Parathyroid adenoma (tissue), 2 donors: ENCODE results near the gene TENM3.

Source experiments
- H2AFZ ChIP-seq: fragments of 300-600 bp; sonication (generic); one replicate; pipeline ENCODE4 v1.7.0; 2017; ENCODE audit warnings: antibody characterized with exemption, mild to moderate bottlenecking
- H3K27ac ChIP-seq: fragments of 300-600 bp; sonication (generic); one replicate; pipeline ENCODE4 v1.7.0; 2017
- H3K27me3 ChIP-seq: fragments of 300-600 bp; sonication (generic); one replicate; pipeline ENCODE4 v1.7.0; 2017; ENCODE audit warnings: low read length; ENCODE audit not compliant: control insufficient read depth, insufficient read depth
- H3K36me3 ChIP-seq: fragments of 300-600 bp; sonication (generic); one replicate; pipeline ENCODE4 v1.7.0; 2017; ENCODE audit warnings: low read length; ENCODE audit not compliant: control insufficient read depth, insufficient read depth
- H3K4me1 ChIP-seq: fragments of 300-600 bp; sonication (generic); one replicate; pipeline ENCODE4 v1.7.0; 2017; ENCODE audit warnings: control low read depth
- H3K4me2 ChIP-seq: fragments of 300-600 bp; sonication (generic); one replicate; pipeline ENCODE4 v1.7.0; 2017; ENCODE audit warnings: low read length
- H3K4me3 ChIP-seq: fragments of 300-600 bp; sonication (generic); one replicate; pipeline ENCODE4 v1.7.0; 2017; ENCODE audit warnings: low read depth, low read length
- H3K79me2 ChIP-seq: fragments of 300-600 bp; sonication (generic); one replicate; pipeline ENCODE4 v1.7.0; 2017; ENCODE audit warnings: control low read depth
- H3K9ac ChIP-seq: fragments of 300-600 bp; sonication (generic); one replicate; pipeline ENCODE4 v1.7.0; 2017; ENCODE audit warnings: mild to moderate bottlenecking
- H3K9me3 ChIP-seq: fragments of 300-600 bp; sonication (generic); one replicate; pipeline ENCODE4 v1.7.0; 2017; ENCODE audit warnings: low read length; ENCODE audit not compliant: control insufficient read depth
- TF ChIP-seq, protein P1 (sequence below): fragments of 300-600 bp; sonication (generic); IDR thresholded peaks from one replicate; pipeline ENCODE4 v1.7.0; 2017; ENCODE audit warnings: antibody characterized with exemption, mild to moderate bottlenecking
- donor health status: primary hyperparathyroidism.

The TENM3 gene

DNA sequence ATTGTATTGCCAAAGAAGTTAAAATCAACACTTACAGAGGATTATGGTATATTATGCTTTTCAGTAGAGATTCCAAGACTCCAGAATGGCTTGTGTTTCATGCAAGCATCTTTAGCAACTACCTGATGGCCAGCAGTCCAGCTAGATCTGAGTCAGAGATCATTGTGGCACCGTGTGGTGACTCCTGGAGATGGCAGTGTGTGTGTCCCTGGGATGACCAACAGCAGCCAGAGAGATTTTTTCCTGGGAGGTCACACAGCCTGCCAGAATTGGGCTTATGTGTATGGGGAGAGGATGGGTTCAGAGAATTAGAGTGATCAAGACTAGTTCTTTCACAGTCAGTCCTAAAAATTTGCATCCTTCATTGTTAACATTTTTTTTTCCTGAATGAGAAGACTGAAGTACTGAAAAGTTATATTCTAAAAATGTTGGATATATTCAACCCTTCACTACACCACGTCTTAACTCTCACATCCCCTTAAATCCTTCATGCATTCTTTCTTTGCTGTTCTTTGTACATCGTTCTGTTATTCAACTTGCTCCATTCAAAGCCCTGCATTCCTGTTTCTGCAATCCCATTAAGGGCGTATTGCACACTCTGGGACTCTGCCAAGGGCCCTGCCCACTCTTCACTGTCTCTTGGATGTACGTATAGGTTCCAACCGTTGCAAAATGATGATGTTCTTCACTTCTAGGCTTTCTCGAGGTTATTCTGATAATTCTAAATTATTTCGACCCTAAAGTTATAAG is 12.4 kb downstream of the TENM3 start:
- H3K4me1 ChIP-seq, result no peaks in the 10 kb centered on the region
- no peaks in the 10 kb centered on the region for H3K36me3 ChIP-seq
- no peak overlapping the region for H3K4me2 ChIP-seq
- H3K9ac ChIP-seq, result no peak overlapping the region
- H3K79me2 ChIP-seq, result no peaks in the 10 kb centered on the region
- H3K27ac ChIP-seq, result no peak overlapping the region
- no peak overlapping the region for H2AFZ ChIP-seq
- H3K4me3 ChIP-seq, result no peak overlapping the region
- H3K9me3 ChIP-seq, result no peaks in the 10 kb centered on the region
- no peaks in the 10 kb centered on the region for H3K27me3 ChIP-seq
- TF ChIP-seq, protein P1, sequence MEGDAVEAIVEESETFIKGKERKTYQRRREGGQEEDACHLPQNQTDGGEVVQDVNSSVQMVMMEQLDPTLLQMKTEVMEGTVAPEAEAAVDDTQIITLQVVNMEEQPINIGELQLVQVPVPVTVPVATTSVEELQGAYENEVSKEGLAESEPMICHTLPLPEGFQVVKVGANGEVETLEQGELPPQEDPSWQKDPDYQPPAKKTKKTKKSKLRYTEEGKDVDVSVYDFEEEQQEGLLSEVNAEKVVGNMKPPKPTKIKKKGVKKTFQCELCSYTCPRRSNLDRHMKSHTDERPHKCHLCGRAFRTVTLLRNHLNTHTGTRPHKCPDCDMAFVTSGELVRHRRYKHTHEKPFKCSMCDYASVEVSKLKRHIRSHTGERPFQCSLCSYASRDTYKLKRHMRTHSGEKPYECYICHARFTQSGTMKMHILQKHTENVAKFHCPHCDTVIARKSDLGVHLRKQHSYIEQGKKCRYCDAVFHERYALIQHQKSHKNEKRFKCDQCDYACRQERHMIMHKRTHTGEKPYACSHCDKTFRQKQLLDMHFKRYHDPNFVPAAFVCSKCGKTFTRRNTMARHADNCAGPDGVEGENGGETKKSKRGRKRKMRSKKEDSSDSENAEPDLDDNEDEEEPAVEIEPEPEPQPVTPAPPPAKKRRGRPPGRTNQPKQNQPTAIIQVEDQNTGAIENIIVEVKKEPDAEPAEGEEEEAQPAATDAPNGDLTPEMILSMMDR, result no peak

DNA sequence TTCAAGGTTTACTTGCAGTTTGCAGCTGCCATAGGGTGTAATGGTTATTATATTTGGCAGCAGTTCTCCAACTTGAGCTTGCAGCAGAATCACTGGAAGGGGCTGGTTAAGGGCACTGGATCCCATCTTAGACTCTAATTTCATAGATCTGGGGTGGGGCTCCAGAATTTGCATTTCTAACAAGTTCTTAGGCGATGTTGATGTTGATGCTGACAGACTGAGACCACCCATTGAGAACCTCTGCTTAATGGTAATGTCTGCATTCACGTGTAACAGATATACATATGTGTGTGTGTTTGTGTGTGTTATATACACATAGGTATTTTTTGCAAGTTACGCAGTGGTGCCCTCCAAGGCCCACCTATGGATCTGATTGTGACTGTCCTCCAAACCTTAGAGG is 13.8 kb downstream of the TENM3 start:
- H3K9ac ChIP-seq, result no peak overlapping the region
- no peaks in the 10 kb centered on the region for H3K27me3 ChIP-seq
- H3K4me3 ChIP-seq, result no peak overlapping the region
- no peak overlapping the region for H3K4me2 ChIP-seq
- TF ChIP-seq, protein P1, result no peak
- H3K9me3 ChIP-seq, result no peaks in the 10 kb centered on the region
- no peaks in the 10 kb centered on the region for H3K36me3 ChIP-seq
- no peak overlapping the region for H3K27ac ChIP-seq
- no peaks in the 10 kb centered on the region for H3K4me1 ChIP-seq
- H2AFZ ChIP-seq, result no peak overlapping the region
- no peaks in the 10 kb centered on the region for H3K79me2 ChIP-seq

DNA sequence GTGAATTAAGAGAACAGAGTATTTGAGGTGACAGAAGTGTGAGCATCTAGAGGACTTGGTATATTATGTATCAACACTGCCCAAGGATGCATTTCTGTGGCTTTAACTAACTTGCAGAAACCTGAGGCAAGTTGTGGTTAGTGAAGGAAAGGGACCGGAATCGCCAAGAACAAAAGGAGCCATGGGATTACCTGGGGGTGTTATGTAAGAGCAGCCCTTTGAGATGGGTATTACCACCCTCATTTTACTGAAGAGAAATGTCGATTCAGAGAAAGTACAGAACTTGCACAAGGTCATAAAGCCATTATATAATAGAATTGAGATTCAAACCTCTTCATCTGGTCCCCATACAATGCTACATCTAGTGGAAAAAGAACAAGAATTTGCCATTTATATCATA is 14.3 kb downstream of the TENM3 start:
- TF ChIP-seq, protein P1, result no peak
- no peaks in the 10 kb centered on the region for H3K4me1 ChIP-seq
- no peaks in the 10 kb centered on the region for H3K36me3 ChIP-seq
- no peak overlapping the region for H2AFZ ChIP-seq
- no peaks in the 10 kb centered on the region for H3K27me3 ChIP-seq
- H3K9ac ChIP-seq, result no peak overlapping the region
- no peaks in the 10 kb centered on the region for H3K79me2 ChIP-seq
- H3K27ac ChIP-seq, result no peak overlapping the region
- H3K9me3 ChIP-seq, result no peaks in the 10 kb centered on the region
- no peak overlapping the region for H3K4me2 ChIP-seq
- no peak overlapping the region for H3K4me3 ChIP-seq

DNA sequence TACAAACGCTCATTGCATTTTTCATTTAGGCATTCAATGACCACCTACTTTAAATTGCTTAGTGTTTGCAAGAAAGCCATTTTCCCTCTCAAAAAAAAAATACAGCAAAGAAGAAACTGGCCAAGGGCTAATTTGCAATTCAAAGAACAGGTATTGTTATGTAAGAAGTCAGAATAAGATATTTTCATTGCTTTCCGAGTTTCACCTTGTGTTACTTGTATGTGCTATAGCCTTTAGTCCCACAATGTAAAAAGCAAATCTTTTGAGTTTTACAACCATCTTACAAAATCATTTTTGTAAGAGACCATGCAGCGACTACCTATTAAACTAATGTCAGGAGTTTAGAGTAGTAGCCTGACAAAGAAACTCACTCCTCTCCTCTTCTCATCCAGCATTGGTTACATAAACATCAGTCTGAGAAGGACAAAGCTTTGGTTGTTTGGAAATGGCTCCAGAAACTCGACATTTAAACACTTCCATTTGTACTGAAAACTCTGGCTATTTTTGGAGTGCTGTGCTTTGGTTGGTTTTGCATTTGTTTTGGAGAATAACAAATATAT is 15.3 kb downstream of the TENM3 start:
- Histone ChIP-seq H3K9me3 (no peaks in the 10 kb centered on the region), H3K4me1 (no peaks in the 10 kb centered on the region), H3K27ac (no peak overlapping the region), H3K79me2 (no peaks in the 10 kb centered on the region), H3K9ac (no peak overlapping the region), H3K4me3 (no peak overlapping the region), H3K4me2 (no peak overlapping the region), H2AFZ (no peak overlapping the region), H3K36me3 (no peaks in the 10 kb centered on the region), H3K27me3 (no peaks in the 10 kb centered on the region)
- TF ChIP-seq, protein P1, result no peak
